Mammary epithelial cell (primary cell): ENCODE measurements around the gene CCDC142.

ENCODE experiments used
- EZH2 ChIP-seq: IDR thresholded peaks from 2 replicates; pipeline ENCODE4 v1.6.1; 2012; ENCODE audit warnings: low read length, inconsistent platforms, borderline replicate concordance
- TF ChIP-seq, protein P1 (sequence below), 2 donors: IDR thresholded peaks in 1 of 2; conservative IDR thresholded peaks in 1 of 2; 2 replicates each; pipeline ENCODE4 v1.5.1; 2011 to 2012; ENCODE audit warnings: inconsistent platforms in 2 of 2, low read length in 2 of 2, mild to moderate bottlenecking in 2 of 2, control low read depth in 1 of 2, low read depth in 1 of 2; ENCODE audit not compliant: insufficient read depth in 1 of 2; ENCODE audit errors: extremely low read depth in 1 of 2

DNA sequence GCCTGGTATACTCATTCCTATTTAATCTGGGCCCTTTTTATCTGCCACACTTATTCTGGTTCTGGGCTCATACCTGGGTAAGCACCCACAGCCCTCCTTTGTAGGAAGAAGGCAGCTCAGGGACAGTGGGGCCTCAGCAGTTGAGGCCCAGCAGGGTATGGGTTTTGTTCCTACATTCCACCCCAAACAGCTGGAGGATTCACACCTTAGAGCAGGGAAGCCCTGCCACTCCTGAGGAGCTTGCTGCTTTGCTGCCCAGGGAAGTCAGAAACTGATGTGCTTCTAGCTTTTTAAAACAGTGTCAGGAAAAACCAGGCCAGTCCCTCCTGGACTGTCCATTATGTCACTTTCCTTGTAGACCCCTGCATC is 17.8 kb upstream of the CCDC142 start:
- TF ChIP-seq, protein P1, sequence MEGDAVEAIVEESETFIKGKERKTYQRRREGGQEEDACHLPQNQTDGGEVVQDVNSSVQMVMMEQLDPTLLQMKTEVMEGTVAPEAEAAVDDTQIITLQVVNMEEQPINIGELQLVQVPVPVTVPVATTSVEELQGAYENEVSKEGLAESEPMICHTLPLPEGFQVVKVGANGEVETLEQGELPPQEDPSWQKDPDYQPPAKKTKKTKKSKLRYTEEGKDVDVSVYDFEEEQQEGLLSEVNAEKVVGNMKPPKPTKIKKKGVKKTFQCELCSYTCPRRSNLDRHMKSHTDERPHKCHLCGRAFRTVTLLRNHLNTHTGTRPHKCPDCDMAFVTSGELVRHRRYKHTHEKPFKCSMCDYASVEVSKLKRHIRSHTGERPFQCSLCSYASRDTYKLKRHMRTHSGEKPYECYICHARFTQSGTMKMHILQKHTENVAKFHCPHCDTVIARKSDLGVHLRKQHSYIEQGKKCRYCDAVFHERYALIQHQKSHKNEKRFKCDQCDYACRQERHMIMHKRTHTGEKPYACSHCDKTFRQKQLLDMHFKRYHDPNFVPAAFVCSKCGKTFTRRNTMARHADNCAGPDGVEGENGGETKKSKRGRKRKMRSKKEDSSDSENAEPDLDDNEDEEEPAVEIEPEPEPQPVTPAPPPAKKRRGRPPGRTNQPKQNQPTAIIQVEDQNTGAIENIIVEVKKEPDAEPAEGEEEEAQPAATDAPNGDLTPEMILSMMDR (conservative IDR thresholded peaks at IDR 0.05 in 1 of 2, IDR thresholded peaks at IDR 0.05 in 1 of 2; ENCODE audit: extremely low read depth in 1 of 2, insufficient read depth in 1 of 2, low read depth in 1 of 2, low read length in 2 of 2), result no peak
- no peak for TF ChIP-seq EZH2
